HG03460 (cell line): ENCODE data around the gene NKD1.

ENCODE experiments used
- ATAC-seq: cut with Tn5 transposase; IDR thresholded peaks from one replicate; pipeline ENCODE4 v1.9.1; 2021; ENCODE audit not compliant: unreplicated experiment

The NKD1 gene

DNA sequence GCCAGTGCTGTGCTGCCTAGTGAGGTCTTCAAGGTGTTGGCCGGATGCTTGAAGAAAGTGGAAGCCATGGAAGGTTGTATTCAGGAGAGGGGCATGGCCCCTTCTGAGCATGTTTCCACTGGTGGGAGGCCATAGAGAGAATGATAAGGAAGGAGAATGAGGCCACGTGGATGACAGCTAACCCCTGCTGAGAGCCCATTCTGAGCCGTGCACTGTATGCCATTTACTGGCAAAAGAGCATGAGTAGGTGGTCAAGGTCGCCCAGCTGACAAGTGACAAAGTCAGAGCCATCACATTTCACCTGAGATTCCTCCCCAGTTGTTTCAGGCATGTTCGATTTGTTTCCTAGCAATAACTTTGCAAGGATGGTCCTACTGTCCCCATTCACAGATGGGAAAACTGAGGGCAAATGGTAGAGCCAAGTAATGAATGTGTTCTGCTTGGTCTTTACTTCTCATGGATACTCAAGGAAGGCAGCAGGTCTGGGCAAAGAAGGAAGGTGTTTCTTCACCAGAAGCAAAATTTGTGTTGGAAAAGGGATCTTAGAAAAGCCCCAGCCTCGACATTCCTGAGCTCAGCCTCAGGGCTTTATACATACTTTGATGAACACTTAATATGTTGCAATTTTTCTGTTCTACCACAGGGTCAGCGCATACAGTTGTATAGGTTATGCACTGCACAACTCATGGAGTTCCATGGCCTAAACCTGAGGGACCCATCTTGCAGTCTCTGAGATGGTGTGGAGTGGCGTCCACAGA lies 10.5 kb upstream of the NKD1 start:
- ATAC-seq, result no peak

GRCh38 chr16:50538411-50539052 lies 9.7 kb upstream of the NKD1 start:
- ATAC-seq, result no peak

DNA sequence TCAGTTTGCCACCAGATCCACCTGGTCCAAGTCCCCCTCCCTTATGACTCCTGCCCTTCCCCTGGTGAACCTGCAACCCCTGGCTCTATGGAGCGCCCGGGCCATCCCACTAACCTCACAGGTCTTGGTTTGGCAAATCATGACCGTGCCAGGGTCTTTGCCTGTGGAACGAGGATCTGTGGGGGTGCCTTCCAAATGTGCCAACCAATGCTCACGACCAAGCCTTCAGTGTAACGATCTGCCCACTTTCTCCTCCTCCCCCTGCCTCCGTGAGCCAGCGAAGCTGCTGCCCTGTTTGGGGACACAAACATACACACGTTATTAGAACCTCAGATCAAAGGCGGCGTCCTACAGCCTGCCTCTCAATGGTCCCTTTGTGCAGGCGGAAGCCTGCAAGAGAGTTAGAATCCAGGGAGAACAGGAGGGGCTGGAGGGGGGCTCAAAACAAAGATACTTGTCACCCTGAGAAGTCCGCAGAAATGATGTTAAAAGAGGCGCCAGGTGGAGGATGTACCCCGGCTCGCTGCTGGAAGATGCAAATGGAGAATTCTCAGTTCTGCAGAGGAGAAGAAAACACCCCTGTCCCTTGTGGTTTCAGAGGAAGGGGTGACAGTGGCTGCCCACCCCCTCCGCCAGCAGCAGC lies 9.0 kb upstream of the NKD1 start:
- no peak for ATAC-seq

DNA sequence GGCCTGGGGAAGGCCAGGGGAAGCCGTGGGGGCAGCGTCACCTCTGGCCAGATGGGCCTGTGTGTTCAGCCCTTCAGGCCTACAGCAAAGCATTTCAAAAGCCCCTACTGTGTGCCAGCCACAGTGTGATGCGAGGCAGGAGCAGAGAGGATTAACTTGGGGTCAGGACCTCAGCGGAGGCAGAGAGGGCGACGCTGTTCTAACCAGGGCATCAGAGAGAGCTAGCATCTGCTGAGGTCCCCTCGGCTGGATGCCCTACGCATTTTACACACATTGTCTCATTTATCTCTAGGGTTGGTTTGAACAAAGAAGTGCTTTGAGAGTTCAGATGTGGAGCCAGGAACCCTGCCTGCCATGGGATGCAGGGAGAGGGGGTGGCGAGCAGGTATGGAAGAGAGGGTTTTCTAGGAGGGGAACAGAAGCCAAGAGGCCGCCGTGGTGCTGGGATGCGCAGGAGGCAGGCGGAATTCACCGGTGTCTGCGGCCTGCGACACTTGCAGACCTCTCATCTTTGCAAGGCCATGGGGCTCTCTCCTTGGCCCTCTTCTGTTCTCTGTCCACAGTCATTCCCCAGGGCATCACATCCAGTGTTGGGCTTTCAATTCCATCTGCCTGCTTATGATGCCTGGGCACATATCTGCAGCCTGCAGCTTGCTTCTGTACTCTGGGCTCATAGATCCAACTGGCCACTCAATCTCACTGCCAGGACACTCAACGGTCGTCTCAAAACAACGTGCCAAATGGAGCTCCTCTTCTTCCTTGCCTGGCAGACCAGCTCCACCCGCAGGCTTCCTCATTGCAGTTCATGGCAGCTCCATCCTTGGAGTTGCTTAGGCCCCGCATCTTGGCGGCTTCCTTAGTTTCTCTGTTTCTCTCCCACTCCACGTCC lies 8.1 kb upstream of the NKD1 start:
- no peak for ATAC-seq

- ATAC-seq, result no peak
Measured at GRCh38 chr16:50540711-50541007, 7.5 kb upstream of the NKD1 start.

DNA sequence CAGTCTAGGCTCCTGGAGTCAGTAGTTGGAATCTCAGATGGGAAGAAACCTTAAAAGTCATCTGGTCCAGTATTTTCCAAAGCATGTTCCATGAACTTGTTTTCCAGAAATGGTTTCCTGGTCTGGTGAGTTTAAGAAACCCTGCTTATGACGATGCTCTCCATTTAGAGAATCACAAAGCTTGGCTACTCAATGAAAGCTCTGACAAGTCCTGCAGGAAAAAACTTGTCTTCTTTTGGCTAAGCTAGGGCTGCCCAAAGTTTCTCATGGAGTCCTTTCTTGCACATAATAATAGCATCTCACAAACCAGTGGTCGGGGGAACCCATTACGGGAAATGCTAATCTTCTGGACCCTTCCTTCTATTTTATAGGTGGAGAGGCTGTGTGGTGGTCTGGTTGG lies 5.5 kb upstream of the NKD1 start:
- ATAC-seq, result no peak

- ATAC-seq, result no peak
Measured at GRCh38 chr16:50546125-50546524, 2.1 kb upstream of the NKD1 start.

- peak; percentile 42 for ATAC-seq
Measured at GRCh38 chr16:50547340-50548124, 664 bp upstream of the NKD1 start.

DNA sequence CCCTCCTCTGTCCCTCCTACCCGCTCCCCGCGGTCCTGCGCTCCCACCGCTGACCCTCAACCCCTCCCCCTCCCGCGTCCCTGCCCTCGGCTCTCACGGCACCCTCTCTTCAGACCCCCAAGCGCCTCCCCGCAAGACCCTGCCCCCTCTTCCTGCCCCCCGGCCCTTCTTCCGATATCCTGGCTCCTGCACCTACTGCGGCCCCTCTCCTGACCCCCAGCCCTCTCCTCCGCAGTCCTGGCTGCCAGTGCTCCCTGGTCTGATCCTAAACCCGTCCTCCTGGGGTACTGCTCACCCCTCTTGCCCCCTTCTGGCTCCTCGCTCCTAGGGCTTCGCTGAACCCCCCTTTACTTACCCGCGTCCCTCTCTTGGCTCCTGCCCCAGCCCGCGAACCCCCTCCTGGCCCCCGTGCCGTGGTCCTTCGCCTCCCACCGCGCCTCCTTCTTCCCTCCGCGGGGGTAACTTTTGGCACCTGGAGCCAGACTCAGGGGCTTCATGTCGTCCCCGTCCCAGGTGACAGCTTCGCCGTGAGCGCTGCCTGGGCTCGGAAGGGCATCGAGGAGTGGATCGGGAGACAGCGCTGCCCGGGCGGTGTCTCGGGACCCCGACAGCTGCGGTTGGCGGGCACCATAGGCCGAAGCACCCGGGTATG lies 839 bp downstream of the NKD1 start:
- no peak for ATAC-seq

- no peak for ATAC-seq
Measured at GRCh38 chr16:50549561-50549915, 1.3 kb downstream of the NKD1 start.

DNA sequence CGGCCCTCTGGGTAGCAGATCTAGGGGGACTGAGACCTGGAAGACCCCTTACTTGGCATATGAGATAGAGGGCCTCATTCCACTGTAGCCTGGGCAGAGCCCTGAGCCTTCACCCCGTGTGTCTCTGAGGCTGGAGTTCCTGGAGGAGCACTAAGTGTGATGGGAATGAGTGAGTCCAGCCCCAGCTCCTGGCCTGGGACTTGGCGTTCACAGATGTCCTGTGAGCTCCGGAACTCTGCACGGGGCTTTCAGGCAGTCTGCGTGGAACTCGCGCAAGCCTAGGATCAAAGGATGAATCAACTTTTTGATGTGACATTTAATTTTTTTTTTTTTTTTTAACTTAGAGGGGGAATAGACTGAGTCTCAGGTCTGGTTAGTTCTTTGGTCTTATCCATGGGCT lies 1.8 kb downstream of the NKD1 start:
- ATAC-seq, result no peak

- no peak for ATAC-seq
Measured at GRCh38 chr16:50550866-50551641, 2.9 kb downstream of the NKD1 start.

DNA sequence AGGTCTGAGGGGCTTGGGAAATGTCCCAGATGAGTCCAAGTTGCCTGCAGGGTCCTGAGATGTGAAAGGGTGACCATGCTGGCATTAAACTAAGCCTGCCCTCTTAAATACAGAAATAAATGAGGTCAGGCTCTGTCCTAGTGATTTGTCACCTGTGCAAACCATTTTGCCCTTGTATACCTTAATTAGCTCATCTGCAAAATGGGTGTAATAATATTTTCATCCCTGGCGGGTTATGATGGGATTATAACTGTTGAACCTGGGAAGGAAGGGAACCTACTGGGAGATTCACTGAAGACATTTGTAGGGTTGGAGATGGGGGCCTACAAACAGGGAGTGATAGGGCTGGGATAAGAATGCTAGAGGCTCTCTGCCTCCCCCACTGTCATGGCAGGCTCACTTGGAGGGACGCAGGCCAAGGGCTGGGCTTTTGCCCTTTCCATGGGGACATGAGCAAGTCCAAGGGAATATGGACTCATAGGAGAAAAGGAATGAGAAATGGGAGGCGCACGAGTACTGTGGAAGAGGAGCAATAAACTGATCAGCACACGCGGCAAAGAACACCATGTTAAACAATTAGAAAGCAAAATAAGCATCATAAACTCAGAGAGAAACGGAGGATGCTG lies 4.4 kb downstream of the NKD1 start:
- no peak for ATAC-seq

GRCh38 chr16:50553182-50553710 lies 5.0 kb downstream of the NKD1 start:
- no peak for ATAC-seq

GRCh38 chr16:50553731-50554360 lies 5.7 kb downstream of the NKD1 start:
- ATAC-seq, result no peak

DNA sequence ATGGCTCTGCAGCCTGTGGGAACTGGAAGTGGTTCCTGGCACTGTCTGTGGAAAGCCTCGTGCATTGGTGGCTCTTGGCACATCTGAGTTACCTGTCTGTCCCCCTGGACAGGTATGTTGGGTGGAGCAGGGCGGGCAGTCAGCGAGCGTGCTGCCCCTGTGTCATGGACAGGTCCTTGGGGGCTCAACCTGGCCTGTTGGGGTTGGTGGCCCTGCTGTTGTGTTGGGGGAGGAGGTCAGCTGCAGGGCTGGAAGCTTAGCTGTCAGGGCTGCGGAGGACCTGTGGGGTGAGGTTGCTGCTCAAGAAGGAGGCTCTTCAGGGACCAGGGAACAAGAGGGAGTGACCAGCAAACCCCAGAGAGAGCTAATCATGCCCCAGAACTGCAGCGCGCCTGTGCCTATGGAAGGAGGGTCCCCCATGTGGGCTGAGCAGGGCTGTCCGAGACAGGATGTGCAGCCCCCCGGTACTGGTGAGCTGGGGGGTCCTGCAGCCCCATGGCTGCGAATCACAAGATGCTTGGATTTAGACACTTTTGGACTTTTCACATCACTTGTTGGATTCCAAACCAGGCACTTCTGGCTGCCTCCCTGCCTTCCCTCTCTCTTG lies 7.2 kb downstream of the NKD1 start:
- ATAC-seq, result no peak

GRCh38 chr16:50555952-50556673 lies 7.9 kb downstream of the NKD1 start:
- no peak for ATAC-seq
